GM18870 (cell line): ENCODE data around the gene MYO1D.
"Not testable (repeated sequence)": the region's sequence is repeated elsewhere in the genome, so short reads cannot be mapped to it uniquely, and the experiment has no call there.

Source experiments
- ATAC-seq: cut with Tn5 transposase; IDR thresholded peaks from one replicate; pipeline ENCODE4 v1.9.1; 2021; ENCODE audit warnings: moderate library complexity; ENCODE audit not compliant: unreplicated experiment

The MYO1D gene

DNA sequence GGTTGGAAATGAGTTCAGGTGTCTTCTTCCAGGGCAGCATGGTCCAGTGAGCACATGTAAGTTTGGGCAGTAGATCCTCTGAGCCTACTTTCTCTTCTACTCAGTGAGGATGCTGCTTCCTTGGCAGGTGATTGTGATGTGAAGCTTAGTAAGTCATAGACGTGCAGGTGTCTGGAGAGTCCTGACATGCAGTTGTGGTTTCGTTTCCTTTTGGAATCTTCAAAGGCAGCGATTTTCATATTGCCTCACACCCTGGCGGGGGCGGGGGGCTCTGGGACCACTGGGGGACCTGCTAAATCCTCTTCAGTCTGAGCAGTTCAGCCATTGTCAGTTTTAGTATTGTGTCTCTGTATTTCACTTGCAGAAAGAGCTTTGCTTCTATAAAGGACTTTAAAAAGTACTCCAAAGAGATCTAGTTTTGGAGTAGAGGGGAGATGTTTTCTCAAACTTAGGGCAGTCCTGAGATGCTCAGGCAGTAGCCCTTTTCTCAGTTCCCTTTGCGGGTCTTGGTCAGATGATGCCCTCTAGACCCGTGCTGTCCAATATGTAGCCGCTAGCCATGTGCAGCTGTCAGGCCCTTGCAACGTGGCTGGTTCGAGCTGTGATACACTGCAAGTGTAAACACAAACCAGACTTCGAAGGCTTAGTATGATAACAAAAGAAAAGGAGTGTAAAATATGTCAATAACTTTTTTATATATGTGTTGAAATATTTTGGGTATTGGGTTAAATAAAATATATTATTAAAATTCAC is 394.2 kb downstream of the MYO1D start:
- no peak for ATAC-seq

DNA sequence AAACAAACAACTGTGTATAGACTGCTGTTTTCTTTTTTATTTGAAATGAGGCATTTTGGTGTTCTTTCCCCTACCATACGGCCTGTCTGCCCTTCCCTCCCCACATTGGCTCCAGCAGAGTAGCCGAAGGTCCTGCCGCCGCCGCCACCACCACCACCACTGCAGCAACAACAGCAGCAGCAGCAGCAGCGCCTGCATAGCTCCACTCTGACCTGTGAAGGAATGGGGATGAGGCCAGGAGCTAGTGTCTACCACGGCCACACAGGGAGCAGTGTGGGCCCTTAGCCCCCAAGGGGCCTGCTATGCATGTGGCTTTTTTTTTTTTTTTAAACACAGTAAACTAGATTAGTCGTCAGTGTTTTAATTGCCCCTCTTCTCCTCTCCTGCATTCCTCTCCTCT is 395.7 kb downstream of the MYO1D start:
- ATAC-seq: no peak

DNA sequence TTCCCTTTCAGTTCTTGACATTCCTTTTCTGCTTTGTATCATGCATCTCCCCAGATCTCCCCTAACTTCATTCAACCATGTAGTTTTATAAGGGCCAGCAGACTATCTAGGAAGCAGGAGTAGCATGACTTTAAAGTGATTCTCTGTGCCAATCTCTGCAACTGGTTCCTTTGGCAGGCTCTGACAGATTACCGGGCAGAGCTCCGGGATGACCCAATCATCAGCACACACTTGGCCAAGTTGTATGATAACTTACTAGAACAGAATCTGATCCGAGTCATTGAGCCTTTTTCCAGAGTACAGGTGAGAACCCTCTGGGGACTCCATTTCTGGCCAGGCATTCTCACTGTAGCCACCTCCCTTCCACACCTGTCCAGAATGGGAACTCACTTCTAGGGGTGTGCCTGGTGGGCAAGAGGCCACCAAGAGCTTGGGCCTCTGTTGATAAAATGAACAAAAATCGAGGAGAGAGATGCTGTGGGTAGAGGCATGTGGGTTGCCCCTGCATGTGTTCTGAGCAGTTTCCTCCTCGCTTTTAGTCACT is 397.8 kb downstream of the MYO1D start:
- no peak for ATAC-seq

DNA sequence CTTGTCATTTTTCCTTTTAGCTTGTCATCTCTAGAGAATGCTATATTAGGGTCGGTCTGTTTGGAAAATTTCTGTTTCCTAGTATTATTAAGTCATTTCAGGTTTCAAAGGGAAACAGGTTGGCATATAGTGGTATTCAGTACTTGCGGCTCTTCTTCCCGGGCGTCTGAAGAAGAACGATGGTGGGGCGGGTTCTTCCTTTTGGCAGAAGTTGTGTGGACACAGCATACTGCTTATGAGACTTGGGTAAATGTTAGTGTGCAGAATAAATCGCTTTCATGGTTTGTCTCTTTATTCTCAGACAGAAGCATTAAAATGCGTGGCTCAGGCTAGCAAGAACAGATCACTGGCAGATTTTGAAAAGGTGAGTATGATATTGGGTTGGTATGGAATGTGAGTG is 399.7 kb downstream of the MYO1D start:
- no peak for ATAC-seq

GRCh38 chr17:32475258-32475657 is 401.7 kb downstream of the MYO1D start:
- no peak for ATAC-seq

GRCh38 chr17:32471652-32472051 is 405.3 kb downstream of the MYO1D start:
- ATAC-seq: no peak

GRCh38 chr17:32470405-32471167 is 406.3 kb downstream of the MYO1D start:
- no peak for ATAC-seq

GRCh38 chr17:32467949-32468348 is 409.0 kb downstream of the MYO1D start:
- no peak for ATAC-seq

DNA sequence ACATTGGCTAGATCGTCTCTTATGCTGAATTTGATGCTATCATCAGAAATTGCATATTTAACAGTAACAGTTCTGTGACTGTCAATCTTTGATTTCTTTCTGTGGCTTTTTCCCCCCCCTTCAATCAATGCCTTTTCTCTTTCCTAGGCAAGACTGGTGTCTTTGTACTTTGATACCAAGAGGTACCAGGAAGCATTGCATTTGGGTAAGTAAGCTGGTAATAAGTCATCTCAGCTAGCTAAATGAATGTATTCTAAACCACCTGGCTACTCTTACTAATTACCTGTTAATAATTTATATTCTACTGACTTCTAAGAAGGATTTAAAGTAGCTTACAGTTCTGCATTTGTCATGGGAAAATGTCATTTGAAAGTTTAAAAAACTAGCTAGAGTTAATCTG is 412.6 kb downstream of the MYO1D start:
- ATAC-seq: no peak

GRCh38 chr17:32463304-32463703 is 413.6 kb downstream of the MYO1D start:
- no peak for ATAC-seq

GRCh38 chr17:32461853-32462617 is 414.9 kb downstream of the MYO1D start:
- no peak for ATAC-seq

GRCh38 chr17:32461498-32461852 is 415.4 kb downstream of the MYO1D start:
- ATAC-seq: no peak

- ATAC-seq: no peak
These were observed 416.9 kb downstream of the MYO1D start for GRCh38 chr17:32460054-32460453.

DNA sequence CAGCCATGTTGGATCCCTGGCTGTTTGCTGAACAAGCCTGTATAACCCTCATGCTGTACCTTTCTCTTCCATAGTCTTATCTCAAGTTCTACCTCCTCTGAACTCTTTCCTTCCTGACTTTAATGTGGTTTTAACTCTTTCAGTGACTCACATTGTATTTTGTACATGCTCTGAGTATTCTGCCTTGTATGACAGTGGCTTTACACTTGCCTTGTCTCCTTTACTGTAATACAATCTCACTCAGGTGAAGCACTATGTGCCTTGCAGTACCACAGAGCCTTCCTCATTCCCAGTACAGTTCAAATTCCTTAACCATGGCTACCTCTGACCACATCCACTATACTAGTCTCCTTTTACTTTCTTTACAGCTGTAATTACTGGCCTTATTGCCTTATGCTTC is 418.6 kb downstream of the MYO1D start:
- no peak for ATAC-seq

DNA sequence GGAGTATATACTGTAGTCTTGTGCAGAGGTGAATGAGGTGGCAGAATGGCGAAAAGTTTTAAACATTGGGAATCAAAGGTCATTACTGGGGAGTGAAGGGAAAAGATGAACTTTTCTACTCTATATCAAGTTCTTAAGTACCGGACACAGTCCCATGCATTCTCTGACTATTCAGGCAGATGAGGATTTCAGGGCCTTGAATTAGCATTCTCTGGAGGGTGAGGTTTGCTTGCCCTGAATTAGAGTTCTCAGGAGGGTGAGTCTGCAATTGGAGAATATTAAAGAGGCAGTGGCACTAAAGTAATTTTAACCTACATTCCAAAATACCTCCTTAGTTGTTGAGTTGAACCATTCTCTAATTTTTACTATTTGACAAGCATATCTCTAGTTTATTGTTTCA is 423.6 kb downstream of the MYO1D start:
- ATAC-seq: no peak

- no peak for ATAC-seq
These were observed 424.6 kb downstream of the MYO1D start for GRCh38 chr17:32452281-32452680.

DNA sequence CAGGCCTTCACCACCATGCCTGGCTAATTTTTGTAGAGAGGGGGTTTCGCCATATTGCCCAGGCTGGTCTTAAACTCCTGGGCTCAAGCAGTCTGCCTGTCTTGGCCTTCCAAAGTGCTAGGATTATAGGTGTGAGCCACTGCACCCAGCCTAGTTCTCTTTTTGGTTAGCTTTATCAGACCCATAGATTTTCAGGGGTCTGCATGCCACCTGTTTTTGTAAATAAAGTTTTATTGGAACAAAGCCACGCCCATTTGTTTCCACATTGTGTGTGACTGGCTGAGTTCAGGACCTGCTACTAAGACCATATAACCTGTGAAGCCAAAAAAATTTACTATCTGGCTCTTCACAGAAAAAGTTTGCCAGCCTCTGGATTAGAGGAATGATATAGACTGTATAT is 425.0 kb downstream of the MYO1D start:
- ATAC-seq: no peak

- ATAC-seq: not testable (repeated sequence)
These were observed 426.5 kb downstream of the MYO1D start for GRCh38 chr17:32450379-32450778.

- ATAC-seq: no peak
These were observed 427.0 kb downstream of the MYO1D start for GRCh38 chr17:32449963-32450362.

- no peak for ATAC-seq
These were observed 430.0 kb downstream of the MYO1D start for GRCh38 chr17:32446949-32447348.

- ATAC-seq: no peak
These were observed 431.0 kb downstream of the MYO1D start for GRCh38 chr17:32445971-32446370.

DNA sequence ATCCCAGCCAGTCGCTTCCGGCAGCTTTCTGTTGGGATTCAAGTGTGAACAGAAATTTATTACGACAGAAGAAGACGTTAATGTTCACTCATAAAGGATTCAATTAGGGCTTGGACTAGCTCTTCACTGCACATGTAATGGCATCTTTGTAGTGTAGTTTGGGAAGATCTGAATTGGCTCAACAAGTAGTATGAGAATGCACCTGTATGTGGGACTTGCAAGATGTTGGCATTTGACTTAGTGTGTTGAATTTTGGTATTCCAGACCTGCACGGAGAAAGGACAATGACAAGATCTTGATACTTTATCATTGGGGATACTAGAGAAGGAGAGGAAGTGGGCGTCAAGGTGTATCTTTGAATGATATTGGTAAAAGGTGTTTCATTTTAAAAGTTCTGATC is 431.4 kb downstream of the MYO1D start:
- no peak for ATAC-seq
